ENCODE results near the gene CBFB.

The CBFB gene

DNA sequence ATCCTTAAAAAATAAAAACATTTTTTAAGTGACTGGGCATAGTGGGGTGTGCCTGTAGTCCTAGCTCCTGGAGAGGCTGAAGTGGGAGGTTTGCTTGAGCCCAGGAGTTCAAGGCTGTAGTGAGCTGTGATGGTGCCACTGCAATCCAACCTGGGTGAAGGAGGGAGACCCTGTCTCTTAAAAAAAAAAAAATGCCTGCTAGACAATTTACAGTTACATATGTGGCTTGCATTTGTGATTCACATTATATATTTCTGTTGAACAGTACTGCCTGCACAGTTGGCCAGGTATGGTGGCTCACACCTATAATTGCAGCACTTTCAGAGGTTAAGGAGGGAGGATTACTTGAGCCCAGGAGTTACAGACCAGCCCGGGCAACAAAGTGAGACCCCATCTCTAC, 23.4 kb downstream of the CBFB start:
- DNase-seq: no peak

DNA sequence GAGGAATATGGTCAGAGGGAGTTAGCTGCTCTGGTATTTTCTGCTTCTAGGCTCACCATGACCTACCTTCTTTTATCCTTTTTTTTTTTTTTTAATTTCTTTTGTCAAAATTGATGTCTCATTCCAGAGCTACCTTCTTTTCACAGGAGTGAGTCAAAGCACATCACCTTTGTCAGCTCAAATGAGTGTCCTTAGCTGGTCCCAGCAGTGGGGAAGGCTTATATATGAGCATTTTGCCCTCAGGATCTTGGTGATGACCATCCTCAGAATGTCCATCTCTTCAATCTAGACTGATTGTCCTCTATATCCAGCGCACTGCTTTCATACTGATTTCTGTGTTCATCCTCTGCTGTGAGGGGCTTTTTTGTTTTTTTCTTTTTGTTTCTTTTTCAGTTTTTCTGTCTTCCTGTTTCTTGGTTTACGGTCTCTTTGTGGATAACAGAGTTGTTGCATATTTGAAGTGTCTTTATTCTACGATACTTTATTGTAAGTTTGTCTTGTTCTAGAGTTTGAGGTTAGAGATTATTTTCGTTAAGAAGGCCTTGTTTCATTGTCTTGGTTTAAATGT, 24.9 kb downstream of the CBFB start:
- no peak for DNase-seq

DNA sequence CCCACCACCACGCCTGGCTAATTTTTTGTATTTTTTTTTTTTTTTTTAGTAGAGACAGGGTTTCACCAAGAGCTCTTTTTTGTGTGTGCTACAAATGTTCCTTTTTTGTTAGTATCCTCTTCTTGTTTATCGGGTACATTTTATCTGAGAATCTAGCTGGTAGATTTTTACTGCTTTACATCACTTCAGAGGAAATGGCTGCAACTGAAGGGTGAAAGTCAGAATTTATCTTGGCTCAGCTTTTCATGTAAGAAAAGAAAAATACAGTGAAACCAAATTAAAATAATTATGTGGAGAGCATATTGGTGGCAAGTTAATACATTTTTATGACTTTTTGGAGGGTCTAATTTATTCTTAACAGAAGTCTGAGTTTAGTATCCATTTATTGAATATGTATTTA, 26.0 kb downstream of the CBFB start:
- no peak for DNase-seq

DNA sequence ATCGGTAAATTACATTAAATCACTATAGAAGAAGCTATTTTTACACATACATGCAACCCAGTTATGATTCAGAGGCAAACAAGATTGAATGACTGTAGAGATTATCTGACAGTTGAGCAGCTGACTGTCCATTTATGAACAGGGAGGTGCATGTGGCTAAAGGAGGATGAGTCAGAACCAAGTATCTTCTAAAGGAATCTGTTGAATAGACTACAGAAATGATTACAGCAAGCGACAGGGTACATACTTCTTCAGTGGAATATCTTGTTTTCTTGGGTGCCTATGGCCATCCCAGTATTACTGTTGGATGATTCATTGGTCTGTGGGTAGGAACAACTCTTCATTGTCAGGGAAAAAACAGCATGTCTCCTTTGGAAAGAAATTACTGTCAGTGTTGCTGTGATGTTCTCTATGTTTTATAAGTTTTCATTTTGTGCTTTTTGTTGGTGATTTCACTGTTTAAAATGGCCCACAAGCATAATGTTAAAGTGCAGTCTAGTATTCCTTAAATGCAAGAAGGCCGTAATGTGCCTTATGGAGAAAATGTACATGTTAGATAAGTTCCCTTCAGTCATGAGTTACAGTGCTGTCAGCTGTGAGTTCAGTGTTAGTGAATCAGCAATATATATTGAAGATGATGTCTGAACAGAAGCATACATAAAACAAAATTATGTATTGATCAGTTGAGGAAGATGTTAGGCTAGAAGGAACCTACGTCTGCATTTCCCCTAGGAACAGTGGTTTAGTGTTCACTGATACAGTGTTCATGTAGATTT, 27.0 kb downstream of the CBFB start:
- peak; percentile 92 for DNase-seq

DNA sequence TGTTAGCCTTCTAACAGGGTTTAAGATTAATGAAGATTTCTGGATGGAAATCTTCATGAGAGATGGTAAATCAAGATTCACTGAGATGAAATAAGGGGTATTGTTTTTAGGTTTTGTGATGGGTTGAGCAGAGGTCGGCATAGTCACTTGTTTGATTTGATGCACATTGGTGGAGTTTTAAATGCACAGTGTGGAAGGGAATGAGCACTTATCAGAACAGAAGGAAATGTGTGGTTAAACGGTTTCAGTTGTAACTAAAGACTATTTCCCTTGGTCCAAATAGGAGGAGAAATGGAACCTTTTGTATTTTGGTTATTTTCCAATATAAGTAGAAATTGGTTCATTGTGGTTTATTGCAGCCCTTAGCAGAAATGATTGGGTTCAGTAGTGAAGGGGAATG, 34.1 kb downstream of the CBFB start:
- DNase-seq: no peak

DNA sequence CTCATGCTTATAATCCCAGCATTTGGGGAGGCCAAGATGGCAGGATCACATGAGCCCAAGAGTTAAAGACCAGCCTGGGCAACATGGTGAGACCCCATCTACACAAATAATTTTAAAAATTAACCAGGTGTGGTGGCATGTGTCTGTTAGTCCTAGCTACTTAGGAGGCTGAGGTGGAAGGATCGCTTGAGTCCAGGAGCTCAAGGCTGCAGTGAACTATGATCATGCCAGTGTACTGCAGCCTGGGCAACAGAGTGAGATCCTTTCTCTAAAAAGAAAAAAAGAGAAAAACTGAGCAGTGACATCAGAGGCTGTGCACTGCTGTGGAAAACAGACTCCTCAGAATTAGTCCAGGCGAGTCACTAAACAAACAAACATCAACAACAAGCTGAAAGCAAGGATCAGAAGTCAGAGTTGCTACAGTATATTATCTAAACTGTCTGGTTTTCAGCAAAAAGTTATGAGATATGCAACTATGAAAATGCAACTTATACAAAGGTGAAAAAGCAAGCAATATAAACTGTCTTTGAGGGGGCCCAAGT, 39.3 kb downstream of the CBFB start:
- DNase-seq: no peak

DNA sequence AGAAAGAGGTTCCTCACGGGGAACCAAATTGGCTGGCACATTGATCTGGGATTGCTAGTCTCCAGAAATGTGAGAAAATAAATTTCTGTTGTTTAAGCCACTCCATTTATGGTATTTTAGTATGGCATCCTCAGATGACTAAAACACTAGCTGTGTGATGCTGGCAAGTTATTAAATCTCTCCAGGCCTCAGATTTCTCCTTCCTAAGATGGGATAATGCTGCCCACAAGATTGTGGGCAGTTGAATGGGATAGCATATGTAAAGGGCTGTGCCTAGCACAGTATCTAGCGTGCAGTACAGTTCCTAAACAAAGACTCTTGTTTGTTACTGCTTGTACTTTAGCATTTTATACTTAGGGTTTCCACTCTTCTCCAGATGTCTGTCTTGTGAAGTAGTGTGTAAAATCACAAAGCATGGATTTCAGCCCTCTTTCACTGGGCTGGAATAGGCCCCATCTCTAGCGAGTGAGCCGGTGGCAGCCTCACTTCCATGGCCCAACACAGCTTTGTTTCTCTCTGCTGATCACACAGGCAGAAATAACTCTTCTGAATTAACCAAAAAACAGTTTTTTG, 42.6 kb downstream of the CBFB start:
- DNase-seq: no peak

DNA sequence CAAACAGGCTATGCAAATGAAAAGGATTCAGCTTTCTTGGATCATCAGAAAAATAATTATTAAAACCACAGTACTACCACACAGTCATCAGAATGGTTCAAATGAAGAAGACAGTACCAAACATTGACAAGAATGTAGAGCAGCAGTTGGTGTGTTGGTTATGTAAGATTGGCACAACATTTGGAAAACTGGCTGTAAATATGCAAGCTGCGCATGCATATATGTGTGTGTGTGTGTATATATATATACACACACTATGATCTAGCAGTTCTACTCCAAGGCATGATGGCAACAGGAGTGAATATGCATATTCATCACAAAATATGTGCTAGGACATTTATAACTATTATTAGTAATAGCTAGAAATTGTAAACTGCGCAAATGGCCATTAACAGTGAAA, 46.4 kb downstream of the CBFB start:
- no peak for DNase-seq

DNA sequence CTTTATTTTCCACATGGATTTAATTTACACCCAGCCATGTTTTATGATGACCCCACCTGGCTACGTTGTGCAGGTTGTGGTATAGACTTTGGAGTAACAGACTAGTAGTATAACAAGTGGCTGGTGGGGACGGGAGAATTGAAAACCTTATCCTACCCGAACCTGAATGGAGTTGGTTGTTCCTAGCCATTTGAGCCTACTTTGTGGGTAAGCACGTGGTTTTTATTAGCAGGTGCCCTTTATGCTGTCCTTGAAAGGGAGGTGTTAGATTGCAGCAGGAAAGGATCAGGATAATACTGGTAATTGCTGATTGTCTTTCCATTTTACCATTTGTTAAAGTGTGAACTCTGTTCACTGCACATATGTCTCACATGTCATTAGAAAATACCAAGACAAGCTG, 48.9 kb downstream of the CBFB start:
- DNase-seq: no peak

DNA sequence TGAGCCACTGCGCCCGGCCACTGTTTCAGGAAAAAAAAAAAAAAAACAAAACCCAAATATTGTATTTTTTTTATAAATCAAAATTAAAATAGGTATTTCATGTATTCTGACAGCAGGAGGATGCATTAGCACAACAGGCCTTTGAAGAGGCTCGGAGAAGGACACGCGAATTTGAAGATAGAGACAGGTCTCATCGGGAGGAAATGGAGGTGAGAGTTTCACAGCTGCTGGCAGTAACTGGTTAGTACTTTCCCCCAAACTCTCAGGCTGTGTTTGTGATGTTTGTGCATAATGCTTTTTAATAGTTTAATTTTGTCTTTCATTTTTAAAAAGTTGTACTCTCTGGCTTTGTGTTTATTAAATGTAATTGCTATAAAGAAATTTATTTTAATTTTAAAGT, 53.2 kb downstream of the CBFB start:
- DNase-seq: no peak

DNA sequence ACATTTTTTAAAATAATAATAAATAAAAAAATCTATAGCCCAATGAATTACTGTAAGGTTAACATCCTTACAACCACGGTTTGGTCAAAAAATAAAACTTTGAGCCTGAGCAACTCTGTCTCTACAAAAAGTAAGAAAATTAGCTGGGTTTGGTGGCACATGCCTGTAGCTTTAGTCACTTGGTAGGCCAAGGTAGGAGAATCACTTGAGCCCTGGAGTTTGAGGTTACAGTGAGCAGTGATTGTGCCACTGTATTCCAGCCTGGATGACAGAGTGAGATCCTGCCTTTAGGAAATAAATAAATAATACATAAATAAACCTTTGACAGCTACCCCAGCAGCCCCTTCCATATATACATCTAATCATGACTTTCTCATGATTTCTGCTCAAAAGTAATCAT, 53.9 kb downstream of the CBFB start:
- no peak for DNase-seq

DNA sequence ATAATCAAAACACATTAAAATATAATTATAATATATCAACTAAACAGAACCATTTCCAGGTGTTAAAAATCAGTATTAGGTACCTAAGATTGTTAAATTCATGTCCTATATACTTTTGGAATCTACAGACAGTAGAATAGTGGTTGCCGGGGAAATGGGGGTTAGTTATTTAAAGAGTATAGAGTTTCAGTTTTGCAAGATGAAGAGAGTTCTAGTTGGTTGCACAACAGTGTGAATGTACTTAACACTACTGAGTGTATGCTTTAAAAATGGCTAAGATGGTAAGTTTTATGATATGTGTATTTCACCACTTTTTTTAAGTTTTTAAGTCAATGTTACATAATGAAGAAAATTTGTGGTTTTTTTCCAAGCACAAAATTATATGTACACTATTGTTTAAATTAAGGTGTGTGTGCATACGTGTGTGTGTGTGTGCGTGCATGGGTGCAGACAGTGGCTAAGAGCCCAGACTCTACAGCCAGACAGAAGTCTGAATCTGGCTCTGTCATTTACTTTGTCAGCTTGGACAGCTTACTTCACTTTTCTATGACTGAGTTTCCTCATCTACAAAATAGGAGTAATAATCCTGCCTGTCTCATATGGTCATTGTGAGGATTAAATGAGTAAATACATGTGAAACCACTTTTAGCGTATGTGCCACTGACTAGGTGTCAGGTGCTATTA, 55.5 kb downstream of the CBFB start:
- no peak for DNase-seq

DNA sequence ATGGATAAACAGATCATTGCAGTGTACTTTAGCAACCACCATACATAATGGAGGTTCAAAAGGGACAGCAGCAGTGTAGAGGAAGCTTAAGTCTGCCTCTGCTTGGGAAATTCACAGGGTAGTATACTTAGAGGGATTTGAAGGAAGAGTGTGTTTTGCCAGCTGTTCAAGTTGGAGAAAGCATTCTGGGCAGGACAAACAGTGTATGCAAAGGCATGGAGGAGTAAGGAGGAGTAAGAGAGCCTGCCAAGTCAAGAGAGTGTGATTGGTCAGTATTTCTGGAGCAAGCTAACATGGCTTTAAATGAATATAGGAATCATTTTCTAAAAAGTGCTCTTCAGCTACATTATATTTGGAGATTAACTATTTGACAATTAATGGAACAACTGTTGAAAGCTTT, 57.9 kb downstream of the CBFB start:
- DNase-seq: no peak

DNA sequence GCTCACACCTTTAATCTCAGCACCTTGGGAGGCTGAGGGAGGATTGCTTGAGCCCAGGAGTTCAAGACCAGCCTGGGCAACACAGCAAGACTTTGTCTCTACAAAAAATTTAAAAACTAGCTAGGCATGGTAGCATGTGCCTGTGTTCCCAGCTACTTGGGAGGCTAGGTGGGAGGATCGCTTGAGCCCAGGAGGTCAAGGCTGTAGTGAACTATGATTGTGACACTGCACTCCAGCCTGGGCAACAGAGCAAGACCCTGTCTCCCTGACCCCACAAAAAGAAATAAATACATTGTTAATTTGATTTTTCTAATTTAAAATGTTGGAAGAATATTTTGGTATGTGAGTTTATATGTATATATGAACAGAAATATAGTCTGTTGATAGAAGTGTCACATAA, 58.3 kb downstream of the CBFB start:
- no peak for DNase-seq

DNA sequence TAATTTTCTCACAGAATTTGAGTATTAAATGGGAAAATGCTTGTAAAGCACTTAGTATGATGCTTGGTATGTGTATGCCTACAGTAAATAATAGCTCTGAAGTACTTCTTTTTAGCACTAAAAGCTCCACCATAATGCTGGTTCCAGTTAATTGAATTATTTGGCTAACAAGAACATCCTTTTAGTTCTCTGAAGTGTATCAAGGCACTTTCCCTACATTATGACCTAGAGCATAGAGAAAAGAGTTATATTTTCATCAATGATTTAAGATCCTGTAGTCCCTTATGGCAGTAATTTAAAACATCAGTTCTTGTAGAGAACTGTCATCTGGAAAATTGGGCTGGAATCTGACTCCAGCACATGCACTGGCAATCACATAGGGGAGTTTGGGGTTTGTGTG, 58.9 kb downstream of the CBFB start:
- no peak for DNase-seq

DNA sequence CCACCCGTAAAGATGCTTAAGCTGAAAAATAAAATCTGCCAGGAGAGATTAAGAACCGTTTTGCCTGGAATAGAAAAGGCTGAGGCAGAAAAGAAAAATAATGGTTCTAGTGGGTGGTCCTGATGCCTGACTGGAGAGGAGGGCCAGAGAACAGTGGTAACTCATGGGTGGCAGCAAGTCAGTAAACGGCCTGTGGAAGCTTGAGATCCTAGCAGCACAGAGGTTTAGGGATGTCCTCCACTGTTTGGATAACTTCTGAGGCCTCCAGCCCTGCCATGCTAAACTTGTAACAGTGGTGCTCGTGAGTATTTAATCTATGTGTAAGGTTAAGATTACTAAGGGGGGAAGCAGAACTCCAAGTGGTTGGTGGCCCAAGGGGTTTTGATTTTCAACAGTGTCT, 59.6 kb downstream of the CBFB start:
- no peak for DNase-seq

DNA sequence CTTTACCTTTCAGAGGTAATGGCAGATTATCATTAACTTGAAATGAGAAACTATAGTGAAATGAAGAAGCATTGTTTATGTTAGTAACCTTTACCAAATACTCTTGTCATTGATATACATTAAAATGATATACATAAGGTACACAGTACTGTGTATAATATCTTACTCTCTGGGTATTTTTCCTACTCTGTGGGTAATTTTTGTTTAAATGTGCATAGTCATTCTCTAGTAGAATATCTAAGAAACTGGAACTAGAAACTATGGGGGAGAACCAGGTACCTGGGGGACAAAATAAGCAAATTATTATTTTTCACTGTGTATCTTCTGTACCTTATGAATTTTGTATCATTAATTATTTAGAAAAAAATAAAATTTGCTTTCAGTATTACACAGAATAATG, 60.2 kb downstream of the CBFB start:
- DNase-seq: no peak

DNA sequence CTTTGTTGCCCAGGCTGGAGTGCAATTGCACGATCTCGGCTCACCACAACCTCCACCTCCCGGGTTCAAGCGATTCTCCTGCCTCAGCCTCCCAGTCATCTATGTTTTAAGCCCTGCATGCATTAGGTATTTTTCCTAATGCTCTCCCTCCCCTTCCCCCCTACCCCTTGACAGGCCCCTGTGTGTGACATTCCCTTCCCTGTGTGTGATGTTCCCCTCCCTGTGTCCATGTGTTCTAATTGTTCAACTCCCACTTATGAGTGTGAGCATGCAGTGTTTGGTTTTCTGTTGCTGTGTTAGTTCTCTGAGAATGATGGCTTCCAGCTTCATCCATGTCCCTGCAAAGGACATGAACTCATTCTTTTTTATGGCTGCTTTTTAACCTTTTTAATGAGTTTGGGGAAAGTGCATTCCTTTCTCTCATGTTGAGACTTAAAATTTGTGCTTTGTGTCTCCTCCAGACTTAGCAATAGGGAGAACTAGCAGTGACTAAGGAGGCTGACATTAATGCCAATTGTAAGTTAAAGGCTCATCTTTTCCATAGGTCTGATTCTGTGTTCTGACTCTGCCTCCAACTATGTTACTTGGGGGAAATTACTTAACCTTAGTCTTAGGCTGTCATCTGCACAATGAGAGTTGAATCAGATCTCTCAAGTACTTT, 63.1 kb downstream of the CBFB start:
- DNase-seq: peak; percentile 87

DNA sequence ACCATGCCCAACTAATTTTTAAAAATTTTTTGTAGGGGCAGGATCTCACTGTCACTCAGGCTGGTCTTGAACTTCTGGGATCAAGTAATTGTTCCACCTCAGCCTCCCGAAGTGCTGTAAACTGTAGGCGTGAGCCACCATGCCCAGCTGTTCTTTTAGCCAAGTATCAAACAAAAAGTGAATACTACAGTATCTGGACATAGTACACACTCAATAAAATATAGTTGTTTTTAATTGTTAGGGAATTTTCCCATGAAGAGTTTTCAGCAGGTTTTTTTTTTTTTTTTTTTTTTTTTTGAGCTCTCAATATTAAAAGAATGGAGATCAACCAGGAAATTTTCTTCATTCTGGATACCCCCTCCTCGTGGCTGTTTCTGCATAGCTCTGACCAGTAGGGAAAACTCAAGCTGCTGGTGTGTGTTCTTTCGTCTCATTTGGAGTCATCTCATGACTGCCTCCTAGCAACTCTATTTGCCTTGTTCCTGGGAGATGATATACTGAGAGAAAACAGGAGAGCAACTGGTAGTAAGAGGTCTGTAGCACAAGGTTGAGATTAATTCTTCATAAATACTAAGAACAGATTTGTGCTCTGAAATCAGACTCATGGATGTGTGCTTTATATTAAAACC, 64.3 kb downstream of the CBFB start:
- DNase-seq: no peak

DNA sequence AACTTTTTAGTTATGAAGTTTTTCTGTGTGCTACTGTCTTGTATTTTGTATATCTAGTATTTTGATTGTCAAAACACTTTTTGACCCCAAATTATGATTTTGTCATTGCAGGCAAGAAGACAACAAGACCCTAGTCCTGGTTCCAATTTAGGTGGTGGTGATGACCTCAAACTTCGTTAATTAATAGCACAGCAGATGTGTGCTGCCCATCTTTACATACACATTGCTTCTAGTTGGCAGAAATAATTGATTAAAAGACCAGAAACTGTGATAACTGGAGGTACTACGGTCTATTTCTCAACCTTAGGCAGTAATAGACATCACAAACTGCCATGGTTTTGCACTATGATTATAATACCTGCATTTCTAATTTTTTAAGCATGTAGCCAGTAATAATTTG, 69.7 kb downstream of the CBFB start:
- DNase-seq: no peak

DNA sequence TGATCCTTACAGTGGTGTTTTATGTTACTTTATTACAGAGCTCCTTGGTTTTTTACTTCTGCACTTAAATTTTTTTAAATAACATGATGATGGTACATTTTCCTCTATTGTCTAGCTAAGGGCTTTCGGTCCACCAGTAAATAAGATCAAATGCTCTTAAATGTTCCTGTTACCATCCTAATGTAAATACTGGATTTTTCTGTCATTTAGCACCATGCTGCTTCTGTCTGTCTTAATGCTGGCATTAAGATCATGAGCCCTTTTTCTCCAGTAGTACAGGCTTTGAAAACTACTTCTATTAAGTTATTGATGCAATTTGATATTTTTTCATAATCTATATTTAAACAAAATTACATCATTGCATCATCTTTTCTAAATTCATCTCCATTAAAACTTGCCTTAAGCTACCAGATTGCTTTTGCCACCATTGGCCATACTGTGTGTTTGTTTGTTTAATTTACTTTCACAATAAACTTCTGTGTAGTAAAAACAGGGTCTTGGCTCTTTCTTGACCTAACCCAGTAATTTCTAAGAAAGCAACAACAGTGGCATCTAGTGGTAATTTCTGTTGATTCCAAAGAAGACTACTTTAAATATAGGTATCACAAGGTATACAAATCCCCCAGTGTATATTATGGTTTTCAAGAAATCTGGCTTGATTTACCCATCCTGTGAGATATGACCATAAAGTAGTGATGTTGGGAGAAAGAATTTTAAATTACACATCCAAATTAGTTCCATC, 71.8 kb downstream of the CBFB start:
- peak; percentile 15 for DNase-seq

All from amniotic stem cell (primary cell).